Measurements from ENCODE around the gene TMC2. TPM values are rescaled to one million over a fixed set of nuclear protein-coding genes. Genes with fewer than 3 reads are reported as not detected.
A peak's percentile ranks its signal among the peaks of the same experiment; 100 is the strongest.

TMC2 gene
- total RNA-seq, 1 experiment from 2014 or later: not detected

DNA sequence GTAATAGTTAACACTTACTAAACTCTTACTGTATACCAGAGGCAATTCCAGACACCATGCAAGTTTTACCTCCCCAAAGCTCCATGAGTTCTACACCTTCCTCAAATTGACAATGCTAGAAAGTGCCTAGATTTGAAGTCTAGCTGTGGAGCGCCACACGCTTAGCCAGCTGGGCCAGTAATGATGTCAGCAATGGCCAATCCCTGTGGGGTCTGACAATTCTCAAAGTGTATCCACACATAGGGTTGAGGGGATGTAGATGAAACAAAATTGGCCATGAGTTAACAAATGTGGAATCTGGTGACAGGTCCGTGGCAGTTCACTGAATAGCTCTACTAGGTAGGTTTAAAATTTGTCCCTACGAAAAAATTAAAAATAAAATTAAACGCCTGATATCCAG lies 28.9 kb upstream of the TMC2 start:
- H3K27me3 ChIP-seq (replicated peaks; ENCODE audit: insufficient read depth, low read depth, low read length, poor library complexity): no peaks in the 10 kb centered on the region
- peak overlapping the region; percentile 88 for H3K4me3 ChIP-seq (ENCODE audit: low read depth, low read length, poor library complexity, severe bottlenecking)
- ChIA-PET CTCF (no interaction called here), POLR2A (ENCODE audit: low non-redundant PET) (interaction anchor here (0.6 kb wide), 2 partner anchors 128 to 405 kb away, joined by 3 to 4 read pairs; no protein-coding TSS in a partner anchor)
- no peaks in the 10 kb centered on the region for H3K9me3 ChIP-seq (ENCODE audit: low read depth, low read length, poor library complexity, severe bottlenecking)
- intact Hi-C loops (cut with micrococcal nuclease; ENCODE audit: unreplicated experiment): no loop called here
- no peaks in the 10 kb centered on the region for H3K36me3 ChIP-seq (ENCODE audit: insufficient read depth, low read length, poor library complexity, severe bottlenecking)
- H3K4me1 ChIP-seq (ENCODE audit: insufficient read depth, low read length, poor library complexity, severe bottlenecking): peaks cover 6% of the 10 kb centered on the region
- TF ChIP-seq, protein P1, sequence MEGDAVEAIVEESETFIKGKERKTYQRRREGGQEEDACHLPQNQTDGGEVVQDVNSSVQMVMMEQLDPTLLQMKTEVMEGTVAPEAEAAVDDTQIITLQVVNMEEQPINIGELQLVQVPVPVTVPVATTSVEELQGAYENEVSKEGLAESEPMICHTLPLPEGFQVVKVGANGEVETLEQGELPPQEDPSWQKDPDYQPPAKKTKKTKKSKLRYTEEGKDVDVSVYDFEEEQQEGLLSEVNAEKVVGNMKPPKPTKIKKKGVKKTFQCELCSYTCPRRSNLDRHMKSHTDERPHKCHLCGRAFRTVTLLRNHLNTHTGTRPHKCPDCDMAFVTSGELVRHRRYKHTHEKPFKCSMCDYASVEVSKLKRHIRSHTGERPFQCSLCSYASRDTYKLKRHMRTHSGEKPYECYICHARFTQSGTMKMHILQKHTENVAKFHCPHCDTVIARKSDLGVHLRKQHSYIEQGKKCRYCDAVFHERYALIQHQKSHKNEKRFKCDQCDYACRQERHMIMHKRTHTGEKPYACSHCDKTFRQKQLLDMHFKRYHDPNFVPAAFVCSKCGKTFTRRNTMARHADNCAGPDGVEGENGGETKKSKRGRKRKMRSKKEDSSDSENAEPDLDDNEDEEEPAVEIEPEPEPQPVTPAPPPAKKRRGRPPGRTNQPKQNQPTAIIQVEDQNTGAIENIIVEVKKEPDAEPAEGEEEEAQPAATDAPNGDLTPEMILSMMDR (conservative IDR thresholded peaks at IDR 0.05; ENCODE audit: low read depth, low read length): no peak
- no peak for TF ChIP-seq EZH2 (IDR thresholded peaks at IDR 0.05; ENCODE audit: borderline replicate concordance, low read depth, low read length, poor library complexity, severe bottlenecking)
- no TSS peak for BruUV-seq (replicated peaks)
- H3K27ac ChIP-seq (ENCODE audit: low read depth, low read length, poor library complexity, severe bottlenecking): no peak overlapping the region
- DNase-seq (ENCODE audit: low spot score): no peak

DNA sequence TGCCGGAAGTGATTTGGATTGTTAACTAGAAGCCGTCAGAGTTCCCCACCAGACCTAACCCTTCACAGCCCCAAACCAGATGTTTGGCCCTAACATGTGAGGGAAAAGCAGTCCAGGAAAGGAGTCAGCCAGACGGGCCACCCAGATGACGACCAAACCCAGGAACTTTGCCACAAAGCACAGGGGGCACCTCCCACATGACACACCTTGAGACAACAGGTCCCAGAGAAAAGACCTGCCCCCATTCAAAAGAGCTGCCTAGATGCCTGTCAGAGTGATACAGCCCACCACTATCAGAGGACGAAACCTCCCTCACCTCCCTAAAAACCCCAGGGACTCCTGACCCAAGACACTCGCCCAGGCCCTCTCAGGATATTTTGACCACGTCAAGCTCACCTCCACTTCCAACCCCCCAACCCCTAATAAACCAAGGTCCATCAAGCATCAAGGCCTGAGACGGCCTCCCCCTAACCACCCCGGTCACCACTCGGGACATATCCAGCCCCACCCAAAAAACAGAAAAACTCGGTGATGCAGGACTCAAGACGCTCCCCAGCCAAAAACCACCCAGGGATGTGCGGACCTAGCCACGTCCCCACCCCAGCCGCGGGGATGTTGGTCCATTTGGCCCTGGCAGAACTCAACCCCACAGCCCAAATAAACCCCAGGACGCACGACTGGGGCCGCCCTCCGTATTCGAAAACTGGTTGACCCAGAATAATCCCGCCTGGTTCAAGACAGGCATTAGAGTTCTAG lies 28.3 kb upstream of the TMC2 start:
- Histone ChIP-seq H3K9me3 (ENCODE audit: low read depth, low read length, poor library complexity, severe bottlenecking) (no peaks in the 10 kb centered on the region), H3K27ac (ENCODE audit: low read depth, low read length, poor library complexity, severe bottlenecking) (peak overlapping the region; percentile 94), H3K27me3 (replicated peaks; ENCODE audit: insufficient read depth, low read depth, low read length, poor library complexity) (no peaks in the 10 kb centered on the region), H3K36me3 (ENCODE audit: insufficient read depth, low read length, poor library complexity, severe bottlenecking) (no peaks in the 10 kb centered on the region), H3K4me1 (ENCODE audit: insufficient read depth, low read length, poor library complexity, severe bottlenecking) (peaks cover 6% of the 10 kb centered on the region), H3K4me3 (ENCODE audit: low read depth, low read length, poor library complexity, severe bottlenecking) (peak overlapping the region; percentile 88)
- TSS peak; percentile 52 for BruUV-seq (replicated peaks)
- intact Hi-C loops (cut with micrococcal nuclease; ENCODE audit: unreplicated experiment): no loop called here
- peak; percentile 7 for DNase-seq (ENCODE audit: low spot score)
- TF ChIP-seq, protein P1 (conservative IDR thresholded peaks at IDR 0.05; ENCODE audit: low read depth, low read length): no peak
- TF ChIP-seq EZH2 (IDR thresholded peaks at IDR 0.05; ENCODE audit: borderline replicate concordance, low read depth, low read length, poor library complexity, severe bottlenecking): no peak
- ChIA-PET CTCF (no interaction called here), POLR2A (ENCODE audit: low non-redundant PET) (interaction anchor here (0.6 kb wide), 1 partner anchor 127 kb away, joined by 4 read pairs; no protein-coding TSS in a partner anchor)

DNA sequence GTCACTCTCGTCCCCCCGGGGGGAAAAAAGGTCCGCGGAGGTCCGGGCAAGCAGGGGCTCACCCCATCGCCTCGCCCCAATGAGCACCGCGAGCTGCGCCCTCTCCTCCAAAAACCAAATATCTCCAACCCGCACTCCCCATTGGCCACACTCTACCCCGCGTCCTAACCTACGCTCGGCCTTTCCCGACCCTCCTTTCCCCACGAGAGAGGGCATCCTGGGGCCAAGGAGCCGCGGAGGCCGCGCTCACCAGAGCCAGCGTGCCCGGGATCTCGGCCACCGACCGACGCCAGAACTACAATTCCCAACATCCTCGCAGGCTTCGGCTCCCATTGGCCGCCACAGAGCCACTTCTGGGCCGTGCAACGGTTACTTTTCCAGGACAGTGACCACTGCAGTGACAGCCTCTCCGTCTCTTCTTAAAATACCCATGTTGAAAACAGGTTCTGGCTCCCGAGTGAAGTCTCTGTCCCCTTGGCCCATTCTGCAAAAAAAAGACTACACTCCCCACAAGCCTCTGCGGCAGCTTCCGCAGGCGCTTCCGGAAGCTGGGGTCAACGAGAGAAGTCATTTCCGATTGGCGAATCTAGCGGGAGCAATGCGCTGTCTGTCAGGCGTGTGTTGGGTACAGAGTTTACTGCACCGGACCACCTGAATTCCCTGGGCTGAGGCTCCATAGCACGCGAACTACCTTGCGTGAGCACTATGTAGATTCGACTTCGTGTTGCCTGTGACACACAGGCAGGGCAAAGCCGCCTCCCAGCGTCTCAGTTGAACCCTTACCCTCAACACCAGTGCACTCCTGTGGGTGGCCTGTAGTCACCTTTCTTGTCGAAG lies 27.5 kb upstream of the TMC2 start, which contains the start of gene ZNF343:
TSS of gene ZNF343 (minus strand) at position 285 of the 837 bp plus-strand sequence. CDS start 15,020 bp downstream, outside the sequence.
- no peaks in the 10 kb centered on the region for H3K27me3 ChIP-seq (replicated peaks; ENCODE audit: insufficient read depth, low read depth, low read length, poor library complexity)
- BruUV-seq (replicated peaks): no TSS peak
- H3K9me3 ChIP-seq (ENCODE audit: low read depth, low read length, poor library complexity, severe bottlenecking): no peaks in the 10 kb centered on the region

More for the DNA sequence above, 27.5 kb upstream of the TMC2 start, which contains the start of gene ZNF343:
- peak; percentile 89 for DNase-seq (ENCODE audit: low spot score)
- CTCF ChIA-PET: interaction anchor here (0.6 to 1.0 kb wide), 2 partner anchors 13 to 184 kb away, joined by 3 to 5 read pairs; no protein-coding TSS in a partner anchor
- peaks cover 6% of the 10 kb centered on the region for H3K4me1 ChIP-seq (ENCODE audit: insufficient read depth, low read length, poor library complexity, severe bottlenecking)
- intact Hi-C loops (cut with micrococcal nuclease; ENCODE audit: unreplicated experiment): no loop called here
- H3K36me3 ChIP-seq (ENCODE audit: insufficient read depth, low read length, poor library complexity, severe bottlenecking): no peaks in the 10 kb centered on the region
- TF ChIP-seq, protein P1 (conservative IDR thresholded peaks at IDR 0.05; ENCODE audit: low read depth, low read length): no peak
- no peak for TF ChIP-seq EZH2 (IDR thresholded peaks at IDR 0.05; ENCODE audit: borderline replicate concordance, low read depth, low read length, poor library complexity, severe bottlenecking)
- H3K4me3 ChIP-seq (ENCODE audit: low read depth, low read length, poor library complexity, severe bottlenecking): peak within 1 kb of the TSS; percentile 88
- peak within 1 kb of the TSS; percentile 94 for H3K27ac ChIP-seq (ENCODE audit: low read depth, low read length, poor library complexity, severe bottlenecking)
- POLR2A ChIA-PET (ENCODE audit: low non-redundant PET): interaction anchor here (0.5 to 0.6 kb wide), 2 partner anchors 11 to 384 kb away, joined by 3 to 4 read pairs; no protein-coding TSS in a partner anchor

Measured in A673 (cell line).